ENCODE results near the gene PADI3.

The PADI3 gene

GRCh38 chr1:17274186-17275170 lies 25.6 kb downstream of the PADI3 start:
- peak; percentile 33 for DNase-seq (ENCODE audit: low spot score)

- DNase-seq (ENCODE audit: low spot score), result no peak
These were observed 27.7 kb downstream of the PADI3 start for GRCh38 chr1:17276568-17276967.

GRCh38 chr1:17277511-17278159 lies 28.7 kb downstream of the PADI3 start:
- no peak for DNase-seq (ENCODE audit: low spot score)

- no peak for DNase-seq (ENCODE audit: low spot score)
These were observed 30.3 kb downstream of the PADI3 start for GRCh38 chr1:17278996-17279830.

- no peak for DNase-seq (ENCODE audit: low spot score)
These were observed 31.5 kb downstream of the PADI3 start for GRCh38 chr1:17280436-17280835.

GRCh38 chr1:17280894-17281293 lies 32.0 kb downstream of the PADI3 start:
- no peak for DNase-seq (ENCODE audit: low spot score)

GRCh38 chr1:17281775-17282181 lies 32.9 kb downstream of the PADI3 start:
- no peak for DNase-seq (ENCODE audit: low spot score)

GRCh38 chr1:17282836-17283235 lies 33.9 kb downstream of the PADI3 start:
- no peak for DNase-seq (ENCODE audit: low spot score)

GRCh38 chr1:17286646-17287045 lies 37.7 kb downstream of the PADI3 start:
- DNase-seq (ENCODE audit: low spot score), result no peak

- no peak for DNase-seq (ENCODE audit: low spot score)
These were observed 38.4 kb downstream of the PADI3 start for GRCh38 chr1:17287130-17287776.

GRCh38 chr1:17289721-17290120 lies 40.8 kb downstream of the PADI3 start:
- DNase-seq (ENCODE audit: low spot score), result no peak

GRCh38 chr1:17290553-17290952 lies 41.7 kb downstream of the PADI3 start:
- DNase-seq (ENCODE audit: low spot score), result no peak

- DNase-seq (ENCODE audit: low spot score), result no peak
These were observed 43.6 kb downstream of the PADI3 start for GRCh38 chr1:17292299-17293160.

GRCh38 chr1:17293681-17294425 lies 45.0 kb downstream of the PADI3 start:
- DNase-seq (ENCODE audit: low spot score), result no peak

GRCh38 chr1:17295292-17295691 lies 46.4 kb downstream of the PADI3 start:
- DNase-seq (ENCODE audit: low spot score), result no peak

- DNase-seq (ENCODE audit: low spot score), result no peak
These were observed 47.2 kb downstream of the PADI3 start for GRCh38 chr1:17296086-17296485.

- DNase-seq (ENCODE audit: low spot score), result no peak
These were observed 49.1 kb downstream of the PADI3 start for GRCh38 chr1:17297991-17298390.

- no peak for DNase-seq (ENCODE audit: low spot score)
These were observed 52.9 kb downstream of the PADI3 start for GRCh38 chr1:17301767-17302166.

GRCh38 chr1:17304151-17304825 lies 55.4 kb downstream of the PADI3 start:
- no peak for DNase-seq (ENCODE audit: low spot score)

- no peak for DNase-seq (ENCODE audit: low spot score)
These were observed 55.9 kb downstream of the PADI3 start for GRCh38 chr1:17304826-17305175.
